Fibroblast of pulmonary artery (primary cell): ENCODE results near the gene S100A10.

Experiments used
- DNase-seq: peaks from one replicate; pipeline ENCODE4 v3.0.0-alpha.2; 2010; ENCODE audit warnings: low read depth
- H3K4me3 ChIP-seq: replicated peaks from 2 replicates; pipeline ENCODE4 v1.5.1; 2011; ENCODE audit warnings: low read depth, mild to moderate bottlenecking, control low read depth, low read length, moderate library complexity
- CTCF ChIP-seq: IDR thresholded peaks from 2 replicates; pipeline ENCODE4 v1.5.1; 2011; ENCODE audit warnings: mild to moderate bottlenecking, control low read depth, low read length, inconsistent platforms; ENCODE audit errors: missing control alignments

Gene S100A10

GRCh38 chr1:152024223-152024622 lies 30.6 kb upstream of the S100A10 start:
- no peak overlapping the region for H3K4me3 ChIP-seq
- TF ChIP-seq CTCF = no peak
- no peak for DNase-seq

DNA sequence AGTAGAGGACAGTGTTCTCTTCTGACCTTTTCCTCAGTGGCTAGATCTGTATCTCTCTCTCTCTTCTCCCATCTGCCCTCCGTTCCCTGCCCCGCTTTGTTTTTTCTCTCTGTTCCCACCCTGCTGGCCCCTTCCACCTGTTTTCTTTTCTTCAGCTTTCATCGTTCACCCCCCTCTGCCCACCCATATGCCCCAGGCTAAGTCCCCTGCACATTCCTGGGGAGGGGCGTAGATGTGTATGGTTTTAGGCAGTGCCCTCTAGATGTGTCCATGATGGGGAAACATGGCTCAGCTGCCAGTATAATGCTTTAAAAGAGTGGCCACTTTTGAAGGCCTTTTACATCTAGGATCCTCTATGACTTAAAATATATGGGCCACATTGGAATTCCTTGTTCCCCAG lies 29.6 kb upstream of the S100A10 start:
- no peak overlapping the region for H3K4me3 ChIP-seq
- no peak for DNase-seq
- no peak for TF ChIP-seq CTCF

DNA sequence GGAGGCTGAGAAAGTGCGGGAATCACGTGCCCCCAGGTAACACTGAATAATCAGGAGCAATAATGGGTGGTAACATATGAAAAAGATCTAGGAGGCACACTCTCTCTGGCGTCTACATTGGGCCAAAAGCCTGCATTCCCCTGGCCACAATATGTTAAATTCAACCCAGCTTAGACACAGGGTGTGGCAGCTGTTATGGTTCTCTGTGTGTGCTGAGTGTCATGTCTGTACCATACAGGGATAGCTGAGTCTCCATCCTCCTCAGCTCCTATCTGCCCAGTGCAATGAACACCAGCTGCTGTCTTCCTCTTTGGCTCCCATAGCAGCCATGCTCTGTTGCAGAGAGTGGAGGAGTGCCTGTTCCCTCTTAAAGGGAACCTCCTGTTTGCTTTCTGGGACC lies 28.8 kb upstream of the S100A10 start:
- no peak overlapping the region for H3K4me3 ChIP-seq
- no peak for DNase-seq
- no peak for TF ChIP-seq CTCF

DNA sequence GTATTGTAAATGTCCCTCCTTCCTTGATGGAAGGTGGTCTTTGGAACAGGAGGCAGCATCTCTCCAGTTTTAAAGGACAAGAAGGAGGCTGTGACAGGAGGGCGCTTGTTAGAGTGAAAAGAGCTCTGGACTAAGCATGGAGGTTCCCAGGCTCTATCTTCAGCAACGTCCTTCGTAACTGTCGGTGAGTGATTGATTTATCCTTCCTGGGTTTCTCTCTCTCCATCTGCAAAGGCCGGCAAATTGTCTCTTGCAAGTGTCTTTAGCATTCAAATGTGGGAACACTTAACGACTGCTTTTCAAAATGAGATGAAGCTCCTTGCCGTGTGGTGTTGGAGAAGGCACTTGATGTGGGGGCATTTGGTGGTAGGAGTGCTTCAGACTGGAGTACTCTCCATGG lies 27.9 kb upstream of the S100A10 start:
- no peak overlapping the region for H3K4me3 ChIP-seq
- no peak for TF ChIP-seq CTCF
- no peak for DNase-seq

DNA sequence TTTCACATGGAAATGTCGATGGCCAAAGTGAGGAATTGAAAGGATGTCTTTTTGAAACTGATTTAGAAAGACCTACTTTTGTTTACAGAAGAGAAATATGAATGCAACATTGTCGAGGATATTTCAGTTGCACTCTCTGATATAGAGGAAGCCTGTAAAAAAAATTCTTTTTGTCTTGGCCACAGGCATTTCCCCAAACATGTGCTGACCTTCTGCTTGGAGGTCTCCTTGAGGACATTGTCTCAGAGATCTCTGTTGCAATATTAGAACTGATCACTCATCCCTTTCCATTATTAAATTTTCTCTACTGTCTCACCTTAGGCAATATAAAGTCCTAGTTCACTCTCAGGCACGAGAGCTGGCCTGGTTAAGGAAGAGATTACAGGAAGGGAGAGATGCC lies 27.2 kb upstream of the S100A10 start:
- no peak for TF ChIP-seq CTCF
- DNase-seq = peak; percentile 30

DNA sequence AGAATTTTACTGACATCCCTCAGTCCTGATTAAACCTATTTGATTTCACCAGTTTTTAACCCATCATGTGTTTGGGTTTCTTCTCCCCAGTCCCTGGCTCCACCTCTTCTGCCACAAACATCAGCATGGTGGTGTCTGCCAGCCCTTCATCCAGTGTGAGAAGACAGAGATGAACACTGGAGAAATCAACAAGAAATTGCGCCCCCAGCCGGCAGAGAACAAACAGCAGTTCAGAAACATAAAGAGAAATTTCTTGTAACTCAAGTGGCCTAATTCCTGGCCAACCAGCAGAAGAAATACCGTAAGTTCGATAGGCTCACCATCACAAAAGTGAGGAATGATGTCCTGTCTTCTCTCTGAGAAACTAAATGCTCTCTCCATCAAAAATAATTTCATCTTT lies 24.9 kb upstream of the S100A10 start:
- H3K4me3 ChIP-seq = no peak overlapping the region
- peak; percentile 34 for TF ChIP-seq CTCF
- DNase-seq = peak; percentile 27

More for the DNA sequence above, 27.2 kb upstream of the S100A10 start:
- no peak overlapping the region for H3K4me3 ChIP-seq

DNA sequence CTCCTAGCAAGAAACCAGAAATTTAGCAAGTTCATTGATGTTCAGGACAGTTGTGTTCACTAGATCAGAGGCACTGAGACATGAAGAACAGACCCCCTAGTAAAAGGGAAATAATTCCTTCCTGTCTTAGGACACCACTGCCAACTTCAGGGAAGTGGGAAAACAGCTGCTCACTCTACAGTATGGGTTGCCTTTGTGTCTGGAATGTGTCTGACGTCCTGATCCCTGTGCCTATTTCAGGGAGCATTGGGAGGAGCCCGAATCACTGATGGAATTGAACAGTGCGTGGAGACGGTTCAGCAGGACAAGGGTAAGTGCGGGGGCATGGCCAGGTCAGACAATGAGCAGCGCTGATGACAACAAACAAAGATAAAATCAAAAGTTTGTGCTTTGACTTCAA lies 22.1 kb upstream of the S100A10 start:
- H3K4me3 ChIP-seq = no peak overlapping the region
- DNase-seq = no peak
- TF ChIP-seq CTCF = no peak
